A549 (cell line): Measurements from ENCODE around the gene WDR62.

Experiments used
- CHD4 ChIP-seq: fragments of 200-600 bp; sonication (generic); IDR thresholded peaks from 2 replicates; pipeline ENCODE4 v1.6.1; 2016; ENCODE audit warnings: antibody characterized with exemption, mild to moderate bottlenecking, borderline replicate concordance
- CTCF ChIP-seq: fragments of >200 bp; sonication (Bioruptor Twin); formaldehyde crosslinking; IDR thresholded peaks from 3 replicates; pipeline ENCODE4 v1.5.1; 2016
- ELK1 ChIP-seq: fragments of 150-350 bp; IDR thresholded peaks from 2 replicates; pipeline ENCODE4 v1.6.1; 2014; ENCODE audit warnings: low read depth, mild to moderate bottlenecking, low read length
- ESRRA ChIP-seq: fragments of 150-350 bp; IDR thresholded peaks from 2 replicates; pipeline ENCODE4 v1.6.1; 2014; ENCODE audit warnings: mild to moderate bottlenecking, low read length, borderline replicate concordance
- HDAC2 ChIP-seq: fragments of 200-600 bp; sonication (generic); IDR thresholded peaks from 2 replicates; pipeline ENCODE4 v1.6.1; 2016
- HMGXB4 ChIP-seq: fragments of 250-450 bp; sonication (Bioruptor Pico); IDR thresholded peaks from 2 replicates; pipeline ENCODE4 v1.5.0; 2021; ENCODE audit warnings: mild to moderate bottlenecking, moderate library complexity, borderline replicate concordance
- HOXA7 ChIP-seq: fragments of 250-450 bp; sonication (Bioruptor Pico); IDR thresholded peaks from 2 replicates; pipeline ENCODE4 v1.5.0; 2020; ENCODE audit warnings: mild to moderate bottlenecking, moderate library complexity
- JUN ChIP-seq, 2 experiments: fragments of >200 bp; sonication (Bioruptor Twin); formaldehyde crosslinking; IDR thresholded peaks; 2 replicates in 1 of 2; 3 replicates in 1 of 2; pipeline ENCODE4 v1.6.1; 2016 to 2017
- MAX ChIP-seq: IDR thresholded peaks from 2 replicates; pipeline ENCODE4 v1.6.1; 2012
- MYC ChIP-seq: IDR thresholded peaks from 2 replicates; pipeline ENCODE4 v1.6.1; 2012; ENCODE audit warnings: mild to moderate bottlenecking, inconsistent platforms, low read length, improper control_type of control experiment, borderline replicate concordance
- POLR2A ChIP-seq: IDR thresholded peaks from 2 replicates; pipeline ENCODE4 v1.6.1; 2012; ENCODE audit warnings: mild to moderate bottlenecking, low read length
- SMC3 ChIP-seq: fragments of >200 bp; sonication (Bioruptor Twin); formaldehyde crosslinking; IDR thresholded peaks from 3 replicates; pipeline ENCODE4 v1.6.1; 2018; ENCODE audit warnings: inconsistent platforms

- TF ChIP-seq POLR2A (no peak), HDAC2 (no peak), MAX (no peak), CTCF (no peak), CHD4 (no peak), ELK1 (no peak), JUN (IDR thresholded peaks at IDR 0.05) (no peak), ESRRA (no peak), HMGXB4 (no peak), HOXA7 (CRISPR knock-in tag) (no peak), MYC (no peak), SMC3 (no peak)
Observed at GRCh38 chr19:36046443-36047050, 8.2 kb upstream of the WDR62 start.
